Measurements from ENCODE around the gene IRX3. TPM values are rescaled to one million over a fixed set of nuclear protein-coding genes. Genes with fewer than 3 reads are reported as not detected.

Gene IRX3
- total and polyA plus RNA-seq, 2 donors (not counting 1 experiment from before 2014, with no cell fraction given), result 0.22 to 0.33 TPM

- Histone ChIP-seq H3K79me2 (ENCODE audit: control insufficient read depth, insufficient read depth, low read length) (no peaks in the 10 kb centered on the region), H3K4me1 (ENCODE audit: control insufficient read depth, extremely low read depth, insufficient read depth, low read length) (no peaks in the 10 kb centered on the region), H3K27me3 (ENCODE audit: control insufficient read depth, insufficient read depth, low read length) (peaks cover 58% of the 10 kb centered on the region), H3K27ac (ENCODE audit: insufficient read depth, low read length) (no peak overlapping the region), H3K4me2 (ENCODE audit: extremely low read depth, insufficient read depth, low read length) (no peak overlapping the region), H3K9ac (ENCODE audit: insufficient read depth, low read length) (no peak overlapping the region), H3K36me3 (ENCODE audit: control insufficient read depth, insufficient read depth, low read length) (no peaks in the 10 kb centered on the region), H3K4me3 (replicated peaks in 1 of 4; ENCODE audit: control extremely low read depth in 1 of 4, insufficient read depth in 1 of 4, low read depth in 3 of 4, low read length in 4 of 4) (no peak overlapping the region), H2AFZ (ENCODE audit: low read length) (no peak overlapping the region), H4K20me1 (ENCODE audit: control insufficient read depth, extremely low read depth, insufficient read depth, low read length) (no peaks in the 10 kb centered on the region), H3K9me3 (ENCODE audit: control insufficient read depth, insufficient read depth, low read depth, low read length) (no peaks in the 10 kb centered on the region)
- TF ChIP-seq EZH2 (IDR thresholded peaks at IDR 0.05; ENCODE audit: low read length, missing control alignments), result peak; percentile 79
- TF ChIP-seq CTCF (conservative IDR thresholded peaks at IDR 0.05 in 1 of 2, IDR thresholded peaks at IDR 0.05 in 1 of 2; ENCODE audit: low read depth in 1 of 2, low read length in 2 of 2), result no peak
- no peak for DNase-seq (ENCODE audit: low read depth in 2 of 2)
Measured at GRCh38 chr16:54289945-54290832, 3.6 kb upstream of the IRX3 start.

- TF ChIP-seq EZH2 (IDR thresholded peaks at IDR 0.05; ENCODE audit: low read length, missing control alignments) (no peak), CTCF (conservative IDR thresholded peaks at IDR 0.05 in 1 of 2, IDR thresholded peaks at IDR 0.05 in 1 of 2; ENCODE audit: low read depth in 1 of 2, low read length in 2 of 2) (no peak)
- H3K27me3 ChIP-seq (ENCODE audit: control insufficient read depth, insufficient read depth, low read length), result peaks cover 63% of the 10 kb centered on the region
- H3K27ac ChIP-seq (ENCODE audit: insufficient read depth, low read length), result no peak overlapping the region
Measured at GRCh38 chr16:54289242-54289944, 2.8 kb upstream of the IRX3 start.

GRCh38 chr16:54288835-54289241 is 2.3 kb upstream of the IRX3 start:
- H3K4me1 ChIP-seq (ENCODE audit: control insufficient read depth, extremely low read depth, insufficient read depth, low read length), result no peaks in the 10 kb centered on the region
- DNase-seq (ENCODE audit: low read depth in 2 of 2), result no peak
- no peak overlapping the region for H3K4me2 ChIP-seq (ENCODE audit: extremely low read depth, insufficient read depth, low read length)
- no peak overlapping the region for H3K4me3 ChIP-seq (replicated peaks in 1 of 4; ENCODE audit: control extremely low read depth in 1 of 4, insufficient read depth in 1 of 4, low read depth in 3 of 4, low read length in 4 of 4)
- H3K9ac ChIP-seq (ENCODE audit: insufficient read depth, low read length), result no peak overlapping the region
- H3K27ac ChIP-seq (ENCODE audit: insufficient read depth, low read length), result no peak overlapping the region
- H3K9me3 ChIP-seq (ENCODE audit: control insufficient read depth, insufficient read depth, low read depth, low read length), result no peaks in the 10 kb centered on the region
- H3K36me3 ChIP-seq (ENCODE audit: control insufficient read depth, insufficient read depth, low read length), result no peaks in the 10 kb centered on the region
- no peak overlapping the region for H2AFZ ChIP-seq (ENCODE audit: low read length)
- H4K20me1 ChIP-seq (ENCODE audit: control insufficient read depth, extremely low read depth, insufficient read depth, low read length), result no peaks in the 10 kb centered on the region
- TF ChIP-seq EZH2 (IDR thresholded peaks at IDR 0.05; ENCODE audit: low read length, missing control alignments) (no peak), CTCF (conservative IDR thresholded peaks at IDR 0.05 in 1 of 2, IDR thresholded peaks at IDR 0.05 in 1 of 2; ENCODE audit: low read depth in 1 of 2, low read length in 2 of 2) (no peak)
- H3K79me2 ChIP-seq (ENCODE audit: control insufficient read depth, insufficient read depth, low read length), result no peaks in the 10 kb centered on the region
- H3K27me3 ChIP-seq (ENCODE audit: control insufficient read depth, insufficient read depth, low read length), result peaks cover 65% of the 10 kb centered on the region

More at GRCh38 chr16:54289242-54289944, 2.8 kb upstream of the IRX3 start:
- H3K4me2 ChIP-seq (ENCODE audit: extremely low read depth, insufficient read depth, low read length), result no peak overlapping the region
- no peaks in the 10 kb centered on the region for H4K20me1 ChIP-seq (ENCODE audit: control insufficient read depth, extremely low read depth, insufficient read depth, low read length)
- no peak overlapping the region for H2AFZ ChIP-seq (ENCODE audit: low read length)
- no peak overlapping the region for H3K9ac ChIP-seq (ENCODE audit: insufficient read depth, low read length)
- no peaks in the 10 kb centered on the region for H3K79me2 ChIP-seq (ENCODE audit: control insufficient read depth, insufficient read depth, low read length)
- H3K4me1 ChIP-seq (ENCODE audit: control insufficient read depth, extremely low read depth, insufficient read depth, low read length), result no peaks in the 10 kb centered on the region
- H3K36me3 ChIP-seq (ENCODE audit: control insufficient read depth, insufficient read depth, low read length), result no peaks in the 10 kb centered on the region
- H3K9me3 ChIP-seq (ENCODE audit: control insufficient read depth, insufficient read depth, low read depth, low read length), result no peaks in the 10 kb centered on the region
- no peak for DNase-seq (ENCODE audit: low read depth in 2 of 2)
- no peak overlapping the region for H3K4me3 ChIP-seq (replicated peaks in 1 of 4; ENCODE audit: control extremely low read depth in 1 of 4, insufficient read depth in 1 of 4, low read depth in 3 of 4, low read length in 4 of 4)
